SK-N-MC (cell line): ENCODE results near the gene ADGRL3.

Experiments
- DNase-seq: peaks from one replicate; pipeline ENCODE4 v3.0.0-alpha.2; 2011; ENCODE audit warnings: low read depth, low spot score
- H3K27ac ChIP-seq: fragments of 200-600 bp; sonication (generic); 2 replicates; pipeline ENCODE4 v1.5.1; 2016; ENCODE audit warnings: mixed run types
- H3K36me3 ChIP-seq: fragments of 200-600 bp; sonication (generic); 2 replicates; pipeline ENCODE4 v1.6.1; 2017; ENCODE audit warnings: antibody characterized with exemption, low read length, mixed read lengths; ENCODE audit not compliant: insufficient read depth
- H3K4me3 ChIP-seq: fragments of 200-600 bp; sonication (generic); 2 replicates; pipeline ENCODE4 v1.5.1; 2016
- H3K9ac ChIP-seq: fragments of 200-600 bp; sonication (generic); 2 replicates; pipeline ENCODE4 v1.8.0; 2017; ENCODE audit warnings: mixed run types, mixed read lengths; ENCODE audit not compliant: insufficient read length
- H3K9me3 ChIP-seq: fragments of 200-600 bp; sonication (generic); 2 replicates; pipeline ENCODE4 v1.6.1; 2017; ENCODE audit warnings: low read depth, mild to moderate bottlenecking, antibody characterized with exemption, low read length, moderate library complexity, mixed read lengths
- EZH2 ChIP-seq: fragments of 200-600 bp; sonication (generic); IDR thresholded peaks from one replicate; pipeline ENCODE4 v1.6.1; 2017; ENCODE audit warnings: antibody characterized with exemption
- FOXP2 ChIP-seq: optimal IDR thresholded peaks from 2 replicates; pipeline ENCODE3; 2011; ENCODE audit warnings: mild to moderate bottlenecking, moderate library complexity; ENCODE audit not compliant: insufficient read depth; ENCODE audit errors: extremely low read length, control extremely low read depth
- POLR2AphosphoS5 ChIP-seq: IDR thresholded peaks from 2 replicates; pipeline ENCODE4 v1.6.1; 2012; ENCODE audit warnings: mild to moderate bottlenecking, low read depth, low read length, borderline replicate concordance

The ADGRL3 gene

GRCh38 chr4:61782133-61782532 lies 582.0 kb downstream of the ADGRL3 start:
- no peak for DNase-seq
- TF ChIP-seq FOXP2 (no peak), EZH2 (no peak), POLR2AphosphoS5 (no peak)
- H3K9ac ChIP-seq = no peak overlapping the region
- no peak overlapping the region for H3K27ac ChIP-seq
- no peaks in the 10 kb centered on the region for H3K9me3 ChIP-seq
- H3K36me3 ChIP-seq = no peaks in the 10 kb centered on the region
- H3K4me3 ChIP-seq = no peak overlapping the region

- H3K27ac ChIP-seq = no peak overlapping the region
- no peak for DNase-seq
- H3K36me3 ChIP-seq = no peaks in the 10 kb centered on the region
- H3K4me3 ChIP-seq = no peak overlapping the region
- TF ChIP-seq FOXP2 = no peak
- no peak for TF ChIP-seq POLR2AphosphoS5
- TF ChIP-seq EZH2 = no peak
- no peak overlapping the region for H3K9ac ChIP-seq
- H3K9me3 ChIP-seq = no peaks in the 10 kb centered on the region
Measured at GRCh38 chr4:61783050-61783449, 582.9 kb downstream of the ADGRL3 start.

- Histone ChIP-seq H3K4me3 (no peak overlapping the region), H3K27ac (no peak overlapping the region), H3K9me3 (no peaks in the 10 kb centered on the region), H3K9ac (no peak overlapping the region), H3K36me3 (no peaks in the 10 kb centered on the region)
- no peak for TF ChIP-seq FOXP2
- no peak for TF ChIP-seq EZH2
- no peak for TF ChIP-seq POLR2AphosphoS5
- DNase-seq = no peak
Measured at GRCh38 chr4:61785761-61786160, 585.6 kb downstream of the ADGRL3 start.

- no peak for DNase-seq
- no peak for TF ChIP-seq EZH2
- TF ChIP-seq FOXP2 = no peak
- no peak for TF ChIP-seq POLR2AphosphoS5
- H3K9ac ChIP-seq = no peak overlapping the region
- no peak overlapping the region for H3K27ac ChIP-seq
- H3K4me3 ChIP-seq = no peak overlapping the region
- no peaks in the 10 kb centered on the region for H3K9me3 ChIP-seq
- no peaks in the 10 kb centered on the region for H3K36me3 ChIP-seq
Measured at GRCh38 chr4:61786211-61786610, 586.1 kb downstream of the ADGRL3 start.

GRCh38 chr4:61795998-61796397 lies 595.9 kb downstream of the ADGRL3 start:
- Histone ChIP-seq H3K4me3 (no peak overlapping the region), H3K27ac (no peak overlapping the region), H3K36me3 (no peaks in the 10 kb centered on the region), H3K9ac (no peak overlapping the region), H3K9me3 (no peaks in the 10 kb centered on the region)
- DNase-seq = no peak
- no peak for TF ChIP-seq EZH2
- no peak for TF ChIP-seq FOXP2
- TF ChIP-seq POLR2AphosphoS5 = no peak

GRCh38 chr4:61799794-61800193 lies 599.7 kb downstream of the ADGRL3 start:
- no peak overlapping the region for H3K27ac ChIP-seq
- no peak overlapping the region for H3K4me3 ChIP-seq
- no peaks in the 10 kb centered on the region for H3K36me3 ChIP-seq
- H3K9me3 ChIP-seq = no peaks in the 10 kb centered on the region
- H3K9ac ChIP-seq = no peak overlapping the region
- no peak for DNase-seq
- TF ChIP-seq POLR2AphosphoS5 (no peak), EZH2 (no peak), FOXP2 (no peak)

- TF ChIP-seq FOXP2 (peak; percentile 83), EZH2 (no peak)
- H3K9ac ChIP-seq = no peak overlapping the region
Measured at GRCh38 chr4:61805227-61805626, 605.1 kb downstream of the ADGRL3 start.

GRCh38 chr4:61805979-61806378 lies 605.9 kb downstream of the ADGRL3 start:
- no peak overlapping the region for H3K4me3 ChIP-seq
- H3K9me3 ChIP-seq = no peaks in the 10 kb centered on the region
- H3K27ac ChIP-seq = no peak overlapping the region
- H3K36me3 ChIP-seq = no peaks in the 10 kb centered on the region
- no peak for TF ChIP-seq EZH2
- TF ChIP-seq FOXP2 = no peak
- TF ChIP-seq POLR2AphosphoS5 = no peak
- no peak overlapping the region for H3K9ac ChIP-seq
- no peak for DNase-seq

More at GRCh38 chr4:61805227-61805626, 605.1 kb downstream of the ADGRL3 start:
- DNase-seq = peak; percentile 91
- Histone ChIP-seq H3K4me3 (no peak overlapping the region), H3K36me3 (no peaks in the 10 kb centered on the region), H3K27ac (peak overlapping the region; percentile 27; the same call in 1 of the 2 replicates), H3K9me3 (no peaks in the 10 kb centered on the region)

GRCh38 chr4:61812171-61812570 lies 612.0 kb downstream of the ADGRL3 start:
- no peaks in the 10 kb centered on the region for H3K36me3 ChIP-seq
- no peaks in the 10 kb centered on the region for H3K9me3 ChIP-seq
- no peak overlapping the region for H3K9ac ChIP-seq
- no peak overlapping the region for H3K4me3 ChIP-seq
- no peak overlapping the region for H3K27ac ChIP-seq
- TF ChIP-seq POLR2AphosphoS5 (no peak), FOXP2 (no peak), EZH2 (no peak)
- no peak for DNase-seq
